ENCODE results near the gene MYH3. TPM values are rescaled to one million over a fixed set of nuclear protein-coding genes. Genes with fewer than 3 reads are reported as not detected.

The MYH3 gene
- polyA plus RNA-seq, 2 of the 4 experiments (the other 2 are of a cell fraction): 1.6 to 2.1 TPM

DNA sequence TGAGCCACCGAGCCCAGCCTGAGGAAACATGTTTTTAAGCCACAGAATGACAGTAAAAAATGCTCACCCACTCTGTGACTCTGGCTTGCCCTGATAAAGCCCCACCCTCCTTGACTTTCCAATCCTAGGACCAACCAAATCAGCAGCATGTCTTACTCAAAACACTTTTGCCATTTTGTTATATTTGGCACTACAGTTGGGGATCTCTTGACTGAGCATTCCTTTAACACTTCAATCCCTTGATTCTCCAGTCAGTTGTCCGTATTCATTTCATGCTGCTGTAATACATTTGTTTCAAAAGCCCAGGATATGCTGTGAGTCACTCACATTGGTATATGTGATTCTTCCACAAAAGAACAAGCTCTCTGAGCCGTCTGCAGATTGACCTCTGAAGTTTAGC lies 8.2 kb downstream of the MYH3 start:
- POLR2A ChIA-PET: no interaction called here
- H3K27ac ChIP-seq: no peak overlapping the region
- no peak overlapping the region for H3K4me2 ChIP-seq
- no peak for ATAC-seq
- H3K4me1 ChIP-seq: no peaks in the 10 kb centered on the region
- TF ChIP-seq SREBF2 (IDR thresholded peaks at IDR 0.05) (no peak), MAFK (IDR thresholded peaks at IDR 0.05; ENCODE audit: partially characterized antibody) (no peak), HOXB13 (CRISPR knock-in tag; IDR thresholded peaks at IDR 0.05; ENCODE audit: low read depth) (no peak), FOXS1 (CRISPR knock-in tag; IDR thresholded peaks at IDR 0.05) (no peak), HEYL (CRISPR knock-in tag; IDR thresholded peaks at IDR 0.05) (no peak), CBX8 (IDR thresholded peaks at IDR 0.05) (no peak), RARB (CRISPR knock-in tag; IDR thresholded peaks at IDR 0.05) (no peak), KDM1A (IDR thresholded peaks at IDR 0.05; ENCODE audit: low read depth) (no peak), HOXA7 (CRISPR knock-in tag; IDR thresholded peaks at IDR 0.05) (no peak), RCOR1 (IDR thresholded peaks at IDR 0.05; ENCODE audit: low read depth, low read length) (no peak), HDAC2 (IDR thresholded peaks at IDR 0.05) (no peak), JUN (IDR thresholded peaks at IDR 0.05) (no peak), RFX5 (IDR thresholded peaks at IDR 0.05) (no peak), MYC (IDR thresholded peaks at IDR 0.05; ENCODE audit: borderline replicate concordance, low read length) (no peak)
- TF ChIP-seq, protein P1, sequence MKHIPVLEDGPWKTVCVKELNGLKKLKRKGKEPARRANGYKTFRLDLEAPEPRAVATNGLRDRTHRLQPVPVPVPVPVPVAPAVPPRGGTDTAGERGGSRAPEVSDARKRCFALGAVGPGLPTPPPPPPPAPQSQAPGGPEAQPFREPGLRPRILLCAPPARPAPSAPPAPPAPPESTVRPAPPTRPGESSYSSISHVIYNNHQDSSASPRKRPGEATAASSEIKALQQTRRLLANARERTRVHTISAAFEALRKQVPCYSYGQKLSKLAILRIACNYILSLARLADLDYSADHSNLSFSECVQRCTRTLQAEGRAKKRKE (CRISPR knock-in tag; IDR thresholded peaks at IDR 0.05; ENCODE audit: low read depth): no peak
- TF ChIP-seq, protein P2, sequence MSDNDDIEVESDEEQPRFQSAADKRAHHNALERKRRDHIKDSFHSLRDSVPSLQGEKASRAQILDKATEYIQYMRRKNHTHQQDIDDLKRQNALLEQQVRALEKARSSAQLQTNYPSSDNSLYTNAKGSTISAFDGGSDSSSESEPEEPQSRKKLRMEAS (IDR thresholded peaks at IDR 0.05): no peak
- TF ChIP-seq, protein P3, sequence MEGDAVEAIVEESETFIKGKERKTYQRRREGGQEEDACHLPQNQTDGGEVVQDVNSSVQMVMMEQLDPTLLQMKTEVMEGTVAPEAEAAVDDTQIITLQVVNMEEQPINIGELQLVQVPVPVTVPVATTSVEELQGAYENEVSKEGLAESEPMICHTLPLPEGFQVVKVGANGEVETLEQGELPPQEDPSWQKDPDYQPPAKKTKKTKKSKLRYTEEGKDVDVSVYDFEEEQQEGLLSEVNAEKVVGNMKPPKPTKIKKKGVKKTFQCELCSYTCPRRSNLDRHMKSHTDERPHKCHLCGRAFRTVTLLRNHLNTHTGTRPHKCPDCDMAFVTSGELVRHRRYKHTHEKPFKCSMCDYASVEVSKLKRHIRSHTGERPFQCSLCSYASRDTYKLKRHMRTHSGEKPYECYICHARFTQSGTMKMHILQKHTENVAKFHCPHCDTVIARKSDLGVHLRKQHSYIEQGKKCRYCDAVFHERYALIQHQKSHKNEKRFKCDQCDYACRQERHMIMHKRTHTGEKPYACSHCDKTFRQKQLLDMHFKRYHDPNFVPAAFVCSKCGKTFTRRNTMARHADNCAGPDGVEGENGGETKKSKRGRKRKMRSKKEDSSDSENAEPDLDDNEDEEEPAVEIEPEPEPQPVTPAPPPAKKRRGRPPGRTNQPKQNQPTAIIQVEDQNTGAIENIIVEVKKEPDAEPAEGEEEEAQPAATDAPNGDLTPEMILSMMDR (IDR thresholded peaks at IDR 0.05): no peak
- H3K4me3 ChIP-seq: no peak overlapping the region
- DNase-seq (ENCODE audit: low read depth in 1 of 2, low spot score in 1 of 2): no peak
- CTCF ChIA-PET: no interaction called here
- H3K9me3 ChIP-seq: no peaks in the 10 kb centered on the region
- no peak for FAIRE-seq
- 58% methylated on average over 3 of the region's 3 CpGs for WGBS (ENCODE audit: missing lambda C conversion rate)

DNA sequence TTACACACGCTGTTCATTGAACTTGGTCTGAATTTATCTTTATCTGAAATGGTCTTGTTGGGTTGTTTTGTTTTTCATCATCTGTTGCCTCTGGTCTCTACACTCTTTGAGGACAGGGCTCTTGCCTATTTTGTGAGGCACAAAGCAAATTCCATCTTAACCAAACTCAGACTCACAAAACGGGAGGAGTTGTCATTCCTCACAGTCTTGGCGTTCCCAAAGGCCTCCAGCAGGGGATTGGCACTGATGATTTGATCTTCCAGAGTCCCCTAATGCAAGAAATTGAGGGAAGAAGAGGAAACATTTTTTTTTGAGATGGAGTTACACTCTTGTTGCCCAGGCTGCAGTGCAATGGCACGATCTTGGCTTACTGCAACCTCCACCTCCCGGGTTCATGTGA lies 8.7 kb downstream of the MYH3 start:
- WGBS (ENCODE audit: missing lambda C conversion rate): 74% methylated on average over 5 of the region's 5 CpGs
- no peak for DNase-seq (ENCODE audit: low read depth in 1 of 2, low spot score in 1 of 2)
- Histone ChIP-seq H3K27ac (no peak overlapping the region), H3K4me3 (no peak overlapping the region), H3K4me2 (no peak overlapping the region), H3K9me3 (no peaks in the 10 kb centered on the region), H3K4me1 (no peaks in the 10 kb centered on the region)
- no peak for ATAC-seq
- no peak for FAIRE-seq
- CTCF ChIA-PET: interaction anchor here (0.5 to 9.9 kb wide), 4 partner anchors 17 to 716 kb away, joined by 3 to 194 read pairs (median 31); no protein-coding TSS in a partner anchor
- TF ChIP-seq HOXA7 (CRISPR knock-in tag; IDR thresholded peaks at IDR 0.05) (no peak), GATA3 (IDR thresholded peaks at IDR 0.05; ENCODE audit: borderline replicate concordance) (no peak), MAFK (IDR thresholded peaks at IDR 0.05; ENCODE audit: partially characterized antibody) (no peak), FOSB (CRISPR knock-in tag; IDR thresholded peaks at IDR 0.05) (no peak), FOSL2 (IDR thresholded peaks at IDR 0.05) (no peak), FOSL2 (CRISPR knock-in tag; IDR thresholded peaks at IDR 0.05) (no peak), EHMT2 (IDR thresholded peaks at IDR 0.05; ENCODE audit: low read depth) (no peak), TP53 (CRISPR knock-in tag; IDR thresholded peaks at IDR 0.05) (no peak), RARB (CRISPR knock-in tag; IDR thresholded peaks at IDR 0.05) (no peak), RAD21 (conservative IDR thresholded peaks at IDR 0.05 in 1 of 2, IDR thresholded peaks at IDR 0.05 in 1 of 2) (no peak), ZFP36 (IDR thresholded peaks at IDR 0.05; ENCODE audit: borderline replicate concordance, partially characterized antibody) (no peak), POLR2A (IDR thresholded peaks at IDR 0.05; ENCODE audit: low read length) (no peak), CEBPB (IDR thresholded peaks at IDR 0.05) (no peak), FOXS1 (CRISPR knock-in tag; IDR thresholded peaks at IDR 0.05) (no peak), TFCP2L1 (CRISPR knock-in tag; IDR thresholded peaks at IDR 0.05) (no peak), NFE2L2 (conservative IDR thresholded peaks at IDR 0.05; ENCODE audit: low read length) (no peak), MAZ (IDR thresholded peaks at IDR 0.05; ENCODE audit: borderline replicate concordance, low read depth, low read length) (no peak), PHF8 (IDR thresholded peaks at IDR 0.05; ENCODE audit: borderline replicate concordance, low read depth) (no peak), SREBF2 (IDR thresholded peaks at IDR 0.05) (no peak)
- TF ChIP-seq, protein P4, sequence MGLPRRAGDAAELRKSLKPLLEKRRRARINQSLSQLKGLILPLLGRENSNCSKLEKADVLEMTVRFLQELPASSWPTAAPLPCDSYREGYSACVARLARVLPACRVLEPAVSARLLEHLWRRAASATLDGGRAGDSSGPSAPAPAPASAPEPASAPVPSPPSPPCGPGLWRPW (IDR thresholded peaks at IDR 0.05): no peak
- POLR2A ChIA-PET: no interaction called here
